Mesenchymal stem cell (in vitro differentiated cells and primary cell): Measurements from ENCODE around the gene FAM240A.
"Not testable (repeated sequence)": the region's sequence is repeated elsewhere in the genome, so short reads cannot be mapped to it uniquely, and the experiment has no call there.

ENCODE experiments used
- DNase-seq: peaks from one replicate; pipeline ENCODE4 v3.0.0-alpha.2; 2013
- H2AFZ ChIP-seq: one replicate; pipeline ENCODE4 v1.6.1; 2013; ENCODE audit warnings: low read depth, mild to moderate bottlenecking, control low read depth, inconsistent platforms, low read length, moderate library complexity
- H2AK5ac ChIP-seq: 2 replicates; pipeline ENCODE4 v1.6.1; 2013; ENCODE audit warnings: low read length, moderate library complexity, mild to moderate bottlenecking, inconsistent platforms; ENCODE audit not compliant: severe bottlenecking
- H2BK120ac ChIP-seq: one replicate; pipeline ENCODE4 v1.6.1; 2013; ENCODE audit warnings: low read depth, mild to moderate bottlenecking, inconsistent platforms, low read length, moderate library complexity
- H2BK12ac ChIP-seq, 2 experiments: one replicate each; pipeline ENCODE4 v1.6.1; 2013; ENCODE audit warnings: inconsistent platforms in 2 of 2, low read length in 2 of 2, mild to moderate bottlenecking in 2 of 2, moderate library complexity in 2 of 2, control low read depth in 1 of 2
- H2BK15ac ChIP-seq: one replicate; pipeline ENCODE4 v1.6.1; 2013; ENCODE audit warnings: mild to moderate bottlenecking, low read depth, inconsistent platforms; ENCODE audit not compliant: poor library complexity, severe bottlenecking
- H2BK5ac ChIP-seq: 2 replicates; pipeline ENCODE4 v1.6.1; 2013; ENCODE audit warnings: low read depth, mild to moderate bottlenecking, low read length, control low read depth, inconsistent platforms; ENCODE audit not compliant: poor library complexity, severe bottlenecking
- H3K14ac ChIP-seq, 2 experiments: one replicate each; pipeline ENCODE4 v1.6.1; 2013; ENCODE audit warnings: inconsistent platforms in 2 of 2, low read length in 2 of 2, control low read depth in 1 of 2, mild to moderate bottlenecking in 1 of 2, moderate library complexity in 1 of 2
- H3K18ac ChIP-seq, 2 experiments: one replicate each; pipeline ENCODE4 v1.6.1; 2013; ENCODE audit warnings: inconsistent platforms in 2 of 2, low read length in 2 of 2, control low read depth in 1 of 2, low read depth in 1 of 2, mild to moderate bottlenecking in 1 of 2
- H3K23ac ChIP-seq, 2 experiments: one replicate each; pipeline ENCODE4 v1.6.1; 2013; ENCODE audit warnings: inconsistent platforms in 2 of 2, low read length in 2 of 2, mild to moderate bottlenecking in 2 of 2, moderate library complexity in 2 of 2, control low read depth in 1 of 2
- H3K27ac ChIP-seq: 2 replicates; pipeline ENCODE4 v1.5.1; 2013; ENCODE audit warnings: mild to moderate bottlenecking, moderate library complexity, low read length, control low read depth, inconsistent platforms; ENCODE audit not compliant: poor library complexity, severe bottlenecking
- H3K27me3 ChIP-seq, 2 experiments: 2 replicates each; pipeline versions ENCODE4 v1.6.1 to v1.7.0; 2013; ENCODE audit warnings: low read length in 2 of 2, mild to moderate bottlenecking in 2 of 2, moderate library complexity in 2 of 2, control low read depth in 1 of 2, inconsistent platforms in 1 of 2; ENCODE audit not compliant: control insufficient read depth in 1 of 2, insufficient read depth in 1 of 2
- H3K36me3 ChIP-seq, 2 experiments: 2 replicates each; pipeline versions ENCODE4 v1.6.1 to v1.7.0; 2013; ENCODE audit warnings: low read length in 2 of 2, control low read depth in 1 of 2, inconsistent platforms in 1 of 2, low read depth in 1 of 2, mild to moderate bottlenecking in 1 of 2; ENCODE audit not compliant: insufficient read depth in 2 of 2, control insufficient read depth in 1 of 2
- H3K4ac ChIP-seq, 2 experiments: one replicate each; pipeline ENCODE4 v1.6.1; 2013; ENCODE audit warnings: inconsistent platforms in 2 of 2, low read length in 2 of 2, mild to moderate bottlenecking in 2 of 2, moderate library complexity in 2 of 2, control low read depth in 1 of 2, low read depth in 1 of 2
- H3K4me1 ChIP-seq: 2 replicates; pipeline ENCODE4 v1.6.1; 2013; ENCODE audit warnings: low read depth, low read length, control low read depth; ENCODE audit not compliant: control insufficient read depth, insufficient read depth
- H3K4me2 ChIP-seq: 2 replicates; pipeline ENCODE4 v1.6.1; 2013; ENCODE audit warnings: low read length, mild to moderate bottlenecking, inconsistent platforms; ENCODE audit not compliant: poor library complexity, severe bottlenecking
- H3K4me3 ChIP-seq, 2 experiments: 2 replicates each; pipeline versions ENCODE4 v1.5.1 to v1.7.0; 2013; ENCODE audit warnings: low read length in 2 of 2, mild to moderate bottlenecking in 2 of 2, control low read depth in 1 of 2, low read depth in 1 of 2; ENCODE audit not compliant: insufficient read depth in 1 of 2
- H3K79me1 ChIP-seq: replicated peaks from 2 replicates; pipeline ENCODE4 v1.6.1; 2013; ENCODE audit warnings: mild to moderate bottlenecking, control low read depth, low read length, inconsistent platforms; ENCODE audit not compliant: poor library complexity, severe bottlenecking
- H3K9ac ChIP-seq: 2 replicates; pipeline ENCODE4 v1.7.0; 2013; ENCODE audit warnings: mild to moderate bottlenecking, low read length, moderate library complexity
- H3K9me3 ChIP-seq: 2 replicates; pipeline ENCODE4 v1.7.0; 2013; ENCODE audit warnings: mild to moderate bottlenecking, low read length; ENCODE audit not compliant: control insufficient read depth
- H4K8ac ChIP-seq: one replicate; pipeline ENCODE4 v1.6.1; 2013; ENCODE audit warnings: inconsistent platforms, mild to moderate bottlenecking, low read length, moderate library complexity
- H4K91ac ChIP-seq: one replicate; pipeline ENCODE4 v1.6.1; 2013; ENCODE audit warnings: mild to moderate bottlenecking, low read length, inconsistent platforms
- WGBS: methylation state at CpG from one replicate; pipeline ENCODE4 v1.1.7; 2013; ENCODE audit warnings: mixed read lengths; 5-methylcytosine and 5-hydroxymethylcytosine counted together

The FAM240A gene

DNA sequence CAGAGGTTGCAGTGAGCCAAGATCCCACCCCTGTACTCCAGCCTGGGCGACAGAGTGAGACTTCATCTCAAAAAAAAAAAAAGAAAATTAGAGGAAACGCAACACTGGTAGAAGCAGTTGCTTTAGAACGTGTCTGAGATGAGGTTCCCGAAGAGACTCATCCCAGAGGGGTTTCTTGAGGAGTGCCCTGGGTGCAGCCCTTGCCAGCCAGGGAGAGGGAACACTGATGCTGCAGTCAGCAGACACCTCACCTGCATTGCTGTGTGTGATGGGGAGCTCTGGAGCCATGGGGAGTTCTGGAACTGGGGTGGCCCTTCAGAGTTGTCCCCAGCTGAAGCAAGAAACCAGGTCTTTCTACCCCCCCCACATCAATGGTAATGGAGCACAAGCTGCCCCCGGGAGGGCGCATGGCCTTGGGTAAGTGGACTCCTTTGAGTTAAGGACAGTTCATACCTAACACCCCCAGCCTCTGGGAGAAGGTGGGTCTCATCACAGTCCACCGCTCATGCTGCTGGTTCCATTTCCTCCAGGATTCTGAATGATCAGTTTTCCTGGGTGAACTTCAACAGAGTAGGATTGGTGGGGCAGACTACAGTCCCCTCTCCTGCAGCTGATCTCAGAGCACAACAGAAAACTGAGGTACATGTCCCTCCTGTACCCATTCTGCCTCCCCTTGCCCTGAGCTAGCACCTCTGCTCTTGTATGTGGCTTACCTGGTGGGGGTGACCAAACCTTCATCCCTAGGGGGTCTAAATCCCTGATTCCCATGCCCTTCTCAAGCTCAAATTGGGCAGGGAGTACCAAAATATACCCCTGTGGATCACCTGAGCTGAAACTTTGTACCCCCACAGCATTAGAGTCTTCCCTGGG is 27.5 kb upstream of the FAM240A start:
- no peak for DNase-seq
- Histone ChIP-seq H3K18ac (no peak overlapping the region), H4K91ac (no peak overlapping the region), H3K36me3 (no peaks in the 10 kb centered on the region), H3K27ac (no peak overlapping the region), H2BK12ac (no peak overlapping the region), H2AFZ (no peak overlapping the region), H3K14ac (no peak overlapping the region), H3K9me3 (no peaks in the 10 kb centered on the region), H2BK120ac (no peak overlapping the region), H3K4me3 (no peak overlapping the region), H3K4me2 (no peak overlapping the region), H3K79me1 (no peaks in the 10 kb centered on the region), H3K4me1 (peaks cover 6% of the 10 kb centered on the region), H3K23ac (no peak overlapping the region), H4K8ac (no peak overlapping the region), H2BK5ac (no peak overlapping the region), H3K4ac (no peak overlapping the region), H2BK15ac (no peak overlapping the region), H3K27me3 (peaks cover 1 to 13% of the 10 kb centered on the region in 2 experiments), H2AK5ac (peak overlapping the region; percentile 63), H3K9ac (no peak overlapping the region)
- 90% methylated on average over 6 of the region's 7 CpGs for WGBS

DNA sequence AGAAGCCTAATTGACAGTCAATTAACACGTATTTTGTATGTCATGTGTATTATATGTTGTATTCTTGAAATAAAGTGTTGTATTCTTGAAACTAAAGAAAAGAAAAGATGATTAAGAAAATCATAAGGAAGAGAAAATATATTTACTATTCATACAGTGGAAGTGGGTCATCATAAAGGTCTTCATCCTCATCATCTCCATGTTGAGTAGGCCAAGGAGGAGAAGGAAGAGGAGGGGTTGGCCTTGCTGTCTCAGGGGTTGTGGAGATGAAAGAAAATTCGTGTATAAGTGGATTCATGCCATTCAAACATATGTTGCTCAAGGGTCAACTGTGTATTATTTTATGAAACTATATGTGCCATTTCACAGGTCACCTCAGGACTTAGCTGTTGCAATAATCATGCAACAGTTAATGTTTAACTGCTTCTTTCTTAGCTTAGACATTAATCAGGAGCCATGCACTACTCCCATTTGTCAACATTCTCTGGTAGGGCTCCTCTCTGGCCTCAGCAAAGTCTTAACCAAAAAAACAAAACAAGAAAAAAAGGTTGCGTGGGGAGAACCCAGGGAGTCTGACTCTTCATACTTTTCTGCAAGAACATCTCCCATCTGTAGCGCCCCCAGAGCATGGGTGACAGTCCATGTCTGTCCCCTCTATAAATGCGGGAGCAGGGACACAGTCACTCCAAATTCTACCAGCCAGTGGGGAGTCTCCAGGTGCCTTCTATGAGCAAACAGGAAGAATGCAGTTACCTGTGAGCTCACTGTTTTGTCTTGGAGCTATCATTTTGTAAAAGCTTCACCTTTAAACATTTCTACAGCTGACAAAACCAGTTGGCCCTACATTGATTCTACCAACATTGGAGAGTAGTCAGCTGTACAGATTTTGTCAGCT is 26.3 kb upstream of the FAM240A start:
- Histone ChIP-seq H3K18ac (no peak overlapping the region), H3K9me3 (no peaks in the 10 kb centered on the region), H3K4ac (no peak overlapping the region), H4K91ac (no peak overlapping the region), H3K23ac (no peak overlapping the region), H3K14ac (no peak overlapping the region), H2BK5ac (no peak overlapping the region), H3K36me3 (no peaks in the 10 kb centered on the region), H3K27ac (no peak overlapping the region), H2BK120ac (no peak overlapping the region), H4K8ac (no peak overlapping the region), H3K27me3 (peaks cover 0 to 3% of the 10 kb centered on the region in 2 experiments), H3K9ac (no peak overlapping the region), H2AFZ (no peak overlapping the region), H3K4me1 (peaks cover 6% of the 10 kb centered on the region), H3K4me3 (no peak overlapping the region), H2BK12ac (no peak overlapping the region), H3K4me2 (peak overlapping the region; percentile 25), H2BK15ac (no peak overlapping the region), H3K79me1 (no peaks in the 10 kb centered on the region), H2AK5ac (no peak overlapping the region)
- 88% methylated on average over 4 of the region's 5 CpGs for WGBS
- no peak for DNase-seq

DNA sequence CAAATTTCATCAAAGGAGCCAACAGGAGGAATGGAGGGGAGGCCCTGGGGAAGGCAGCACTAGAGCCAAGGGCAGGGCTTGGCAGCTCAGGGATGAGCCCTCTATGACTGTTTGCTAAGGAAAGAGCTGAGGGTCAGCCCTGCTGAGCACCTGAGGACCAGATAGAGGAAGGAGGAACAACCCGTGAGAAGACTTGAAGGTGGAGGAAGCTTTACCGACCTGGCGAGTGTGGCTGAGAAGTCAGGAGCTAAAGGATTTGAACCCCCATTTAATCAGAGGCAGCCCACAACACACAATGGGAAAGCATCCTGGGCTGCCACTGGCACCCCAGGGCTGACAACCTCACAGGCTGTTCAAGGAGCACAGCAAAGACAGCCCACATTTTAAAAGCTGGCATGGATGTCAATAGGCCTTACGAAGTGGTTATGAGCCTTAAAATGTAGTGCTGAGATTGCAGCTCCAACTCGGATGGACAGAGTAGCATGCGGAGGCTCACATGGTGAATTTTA is 25.5 kb upstream of the FAM240A start:
- no peak overlapping the region for H4K91ac ChIP-seq
- H3K9me3 ChIP-seq = no peaks in the 10 kb centered on the region
- no peaks in the 10 kb centered on the region for H3K36me3 ChIP-seq
- H3K27me3 ChIP-seq = peaks cover 0 to 3% of the 10 kb centered on the region in 2 experiments
- no peak overlapping the region for H2BK12ac ChIP-seq
- DNase-seq = no peak
- no peak overlapping the region for H2AFZ ChIP-seq
- 90% methylated on average over 6 of the region's 6 CpGs for WGBS
- H2BK5ac ChIP-seq = no peak overlapping the region
- no peaks in the 10 kb centered on the region for H3K79me1 ChIP-seq
- no peak overlapping the region for H3K4me2 ChIP-seq
- H2BK120ac ChIP-seq = no peak overlapping the region
- no peak overlapping the region for H3K14ac ChIP-seq
- H3K9ac ChIP-seq = no peak overlapping the region
- no peak overlapping the region for H3K4me3 ChIP-seq
- no peak overlapping the region for H3K4ac ChIP-seq
- H2BK15ac ChIP-seq = no peak overlapping the region
- no peak overlapping the region for H4K8ac ChIP-seq
- H3K4me1 ChIP-seq = peaks cover 6% of the 10 kb centered on the region
- H2AK5ac ChIP-seq = peak overlapping the region; percentile 35
- H3K18ac ChIP-seq = no peak overlapping the region
- H3K23ac ChIP-seq = no peak overlapping the region
- H3K27ac ChIP-seq = no peak overlapping the region

DNA sequence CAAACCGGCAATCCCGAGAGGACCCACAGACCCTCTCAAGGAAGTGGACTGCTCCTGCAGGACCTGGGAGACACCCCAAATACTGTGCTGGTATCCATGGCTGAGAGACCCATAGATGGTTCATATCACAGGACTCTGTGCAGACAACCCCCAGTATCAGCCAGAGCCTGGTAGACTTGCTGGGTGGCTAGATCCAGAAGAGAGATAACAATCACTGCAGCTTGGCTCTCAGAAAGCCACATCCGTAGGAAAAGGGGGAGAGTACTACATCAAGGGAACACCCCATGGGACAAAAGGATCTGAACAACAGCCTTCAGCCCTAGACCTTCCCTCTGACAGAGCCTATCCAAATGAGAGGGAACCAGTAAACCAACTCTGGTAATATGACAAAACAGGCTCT is 25.1 kb upstream of the FAM240A start:
- not testable (repeated sequence) for H3K27ac ChIP-seq, H3K4ac ChIP-seq, H2BK5ac ChIP-seq, H3K4me3 ChIP-seq, H3K23ac ChIP-seq, H2BK12ac ChIP-seq, H2AK5ac ChIP-seq, DNase-seq, H3K36me3 ChIP-seq, H4K91ac ChIP-seq, H2BK15ac ChIP-seq, H2AFZ ChIP-seq, H3K27me3 ChIP-seq, H3K79me1 ChIP-seq, H3K4me2 ChIP-seq, H2BK120ac ChIP-seq, H4K8ac ChIP-seq, H3K9ac ChIP-seq, H3K4me1 ChIP-seq, H3K14ac ChIP-seq, H3K9me3 ChIP-seq, H3K18ac ChIP-seq
- 75% methylated on average over 3 of the region's 3 CpGs for WGBS
